H1 (cell line): ENCODE data around the gene ACBD4. TPM values are rescaled to one million over a fixed set of nuclear protein-coding genes. Genes with fewer than 3 reads are reported as not detected.

ENCODE experiments used
- CTCF ChIA-PET: fragments of 300-600 bp; sonication (Branson Sonifier 250); formaldehyde crosslinking; loops from one replicate; lab custom pipeline; 2021; ENCODE audit not compliant: partially characterized antibody; lab: Charles Lee
- POLR2A ChIA-PET: fragments of 300-600 bp; sonication (Branson Sonifier 250); formaldehyde crosslinking; loops from one replicate; lab custom pipeline; 2021; ENCODE audit warnings: inconsistent platforms; ENCODE audit not compliant: partially characterized antibody; lab: Charles Lee
- DNase-seq, 2 experiments: peaks; one replicate each; pipeline versions ENCODE4 v3.0.0 to v3.0.0-alpha.2; 2010 to 2022; ENCODE audit warnings: low spot score in 2 of 2, low read depth in 1 of 2, mixed read lengths in 1 of 2
- FAIRE-seq: peaks from 2 replicates; lab custom pipeline; 2011; peaks lifted over from hg19 to GRCh38; lab: Jason Lieb, UNC
- H2AFZ ChIP-seq: 2 replicates; pipeline ENCODE4 v1.8.1; 2012; ENCODE audit warnings: low read length, inconsistent platforms
- H2AK5ac ChIP-seq: 2 replicates; pipeline ENCODE4 v1.6.1; 2013; ENCODE audit warnings: low read depth, low read length
- H2BK120ac ChIP-seq: replicated peaks from 2 replicates; pipeline ENCODE3; 2013; ENCODE audit warnings: low read depth, low read length, inconsistent platforms
- H2BK12ac ChIP-seq: 2 replicates; pipeline ENCODE4 v1.6.1; 2013; ENCODE audit warnings: low read depth, low read length
- H2BK15ac ChIP-seq: 2 replicates; pipeline ENCODE4 v1.6.1; 2013; ENCODE audit warnings: low read length
- H2BK20ac ChIP-seq: 2 replicates; pipeline ENCODE4 v1.6.1; 2013; ENCODE audit warnings: low read length
- H2BK5ac ChIP-seq: 2 replicates; pipeline ENCODE4 v1.6.1; 2013; ENCODE audit warnings: low read depth, low read length
- H3K14ac ChIP-seq: 2 replicates; pipeline ENCODE4 v1.6.1; 2013; ENCODE audit warnings: inconsistent platforms; ENCODE audit not compliant: insufficient read length
- H3K18ac ChIP-seq: 2 replicates; pipeline ENCODE4 v1.6.1; 2013; ENCODE audit warnings: low read length; ENCODE audit errors: extremely low read depth
- H3K23ac ChIP-seq: 2 replicates; pipeline ENCODE4 v1.6.1; 2013; ENCODE audit warnings: inconsistent platforms; ENCODE audit not compliant: insufficient read length
- H3K23me2 ChIP-seq: 2 replicates; pipeline ENCODE4 v1.6.1; 2013; ENCODE audit warnings: low read depth, low read length
- H3K27ac ChIP-seq: 2 replicates; pipeline ENCODE4 v1.6.1; 2011; ENCODE audit warnings: low read depth, low read length, inconsistent platforms
- H3K27me3 ChIP-seq, 4 experiments: replicated peaks in 1 of 4; 1 replicate in 1 of 4; 2 replicates in 3 of 4; pipeline versions ENCODE4 v1.6.1 to v1.8.1; 2011 to 2013; ENCODE audit warnings: low read length in 3 of 4, mild to moderate bottlenecking in 3 of 4, inconsistent platforms in 2 of 4, mixed read lengths in 2 of 4, moderate library complexity in 1 of 4; ENCODE audit not compliant: control insufficient read depth in 3 of 4, insufficient read depth in 3 of 4; ENCODE audit errors: extremely low read depth in 1 of 4
- H3K36me3 ChIP-seq, 4 experiments: 2 replicates each; pipeline versions ENCODE4 v1.6.1 to v1.8.1; 2011 to 2013; ENCODE audit warnings: mild to moderate bottlenecking in 4 of 4, low read length in 3 of 4, moderate library complexity in 2 of 4, control low read depth in 1 of 4, inconsistent platforms in 1 of 4; ENCODE audit not compliant: insufficient read depth in 4 of 4, control insufficient read depth in 2 of 4
- H3K4ac ChIP-seq: replicated peaks from 2 replicates; pipeline ENCODE3; 2013; ENCODE audit warnings: low read length, low read depth, mixed read lengths, inconsistent platforms; ENCODE audit not compliant: insufficient read length
- H3K4me1 ChIP-seq, 4 experiments: replicated peaks in 1 of 4; 1 replicate in 1 of 4; 2 replicates in 3 of 4; pipeline versions ENCODE4 v1.6.1 to v1.8.1; 2011 to 2013; ENCODE audit warnings: low read length in 3 of 4, inconsistent platforms in 2 of 4, mixed read lengths in 1 of 4; ENCODE audit not compliant: insufficient read depth in 4 of 4, control insufficient read depth in 3 of 4
- H3K4me2 ChIP-seq, 2 experiments: 2 replicates each; pipeline versions ENCODE4 v1.6.1 to v1.8.1; 2011 to 2013; ENCODE audit warnings: low read depth in 2 of 2, low read length in 2 of 2, control low read depth in 1 of 2, inconsistent platforms in 1 of 2, mild to moderate bottlenecking in 1 of 2; ENCODE audit not compliant: insufficient read depth in 1 of 2
- H3K4me3 ChIP-seq, 4 experiments: fragments of 200-600, 300-600 bp in 1 of 4; sonication (generic), shearing (Covaris generic), sonication (Bioruptor Twin) in 1 of 4; 2 replicates each; pipeline versions ENCODE4 v1.5.1 to v1.8.1; 2011 to 2016; ENCODE audit warnings: low read length in 4 of 4, low read depth in 3 of 4, control low read depth in 2 of 4, inconsistent platforms in 2 of 4, mild to moderate bottlenecking in 2 of 4, mixed read lengths in 1 of 4, moderate library complexity in 1 of 4; ENCODE audit not compliant: insufficient read depth in 2 of 4; ENCODE audit errors: extremely low read depth in 1 of 4
- H3K56ac ChIP-seq: replicated peaks from 2 replicates; pipeline ENCODE3; 2013; ENCODE audit warnings: low read depth, mild to moderate bottlenecking, mixed read lengths, low read length, inconsistent platforms; ENCODE audit not compliant: insufficient read length
- H3K79me1 ChIP-seq: 2 replicates; pipeline ENCODE4 v1.6.1; 2013; ENCODE audit warnings: low read depth, low read length, control low read depth
- H3K79me2 ChIP-seq, 2 experiments: 2 replicates each; pipeline versions ENCODE4 v1.6.1 to v1.8.1; 2012 to 2013; ENCODE audit warnings: low read length in 2 of 2, mild to moderate bottlenecking in 2 of 2, inconsistent platforms in 1 of 2; ENCODE audit not compliant: insufficient read depth in 2 of 2, control insufficient read depth in 1 of 2
- H3K9ac ChIP-seq, 4 experiments: replicated peaks in 1 of 4; 1 replicate in 1 of 4; 2 replicates in 3 of 4; pipeline versions ENCODE4 v1.6.1 to v1.8.1; 2011 to 2013; ENCODE audit warnings: low read depth in 3 of 4, low read length in 3 of 4, control low read depth in 2 of 4, mild to moderate bottlenecking in 2 of 4, moderate library complexity in 2 of 4, inconsistent platforms in 1 of 4; ENCODE audit errors: extremely low read depth in 1 of 4
- H3K9me3 ChIP-seq, 2 experiments: 2 replicates each; pipeline versions ENCODE4 v1.6.1 to v1.8.1; 2012 to 2013; ENCODE audit warnings: mild to moderate bottlenecking in 2 of 2, moderate library complexity in 2 of 2, control low read depth in 1 of 2, inconsistent platforms in 1 of 2, low read depth in 1 of 2, low read length in 1 of 2, mixed read lengths in 1 of 2; ENCODE audit not compliant: insufficient read depth in 2 of 2
- H4K20me1 ChIP-seq, 2 experiments: replicated peaks in 1 of 2; 2 replicates each; pipeline versions ENCODE3 to v1.8.1; 2011 to 2013; ENCODE audit warnings: inconsistent platforms in 2 of 2, low read length in 2 of 2, mild to moderate bottlenecking in 1 of 2; ENCODE audit not compliant: insufficient read depth in 2 of 2, control insufficient read depth in 1 of 2
- H4K5ac ChIP-seq: 2 replicates; pipeline ENCODE4 v1.6.1; 2013; ENCODE audit warnings: low read length, low read depth, mixed read lengths, inconsistent platforms; ENCODE audit not compliant: insufficient read length
- H4K8ac ChIP-seq: 2 replicates; pipeline ENCODE4 v1.8.0; 2013; ENCODE audit warnings: mild to moderate bottlenecking, moderate library complexity, low read length, inconsistent platforms; ENCODE audit not compliant: insufficient read depth; ENCODE audit errors: extremely low read depth
- H4K91ac ChIP-seq: replicated peaks from 2 replicates; pipeline ENCODE3; 2013; ENCODE audit warnings: low read length, mixed read lengths, inconsistent platforms; ENCODE audit not compliant: insufficient read length
- JUND ChIP-seq: IDR thresholded peaks from 2 replicates; pipeline ENCODE4 v1.6.1; 2011; ENCODE audit warnings: mild to moderate bottlenecking, improper control_type of control experiment, low read length
- MAX ChIP-seq: IDR thresholded peaks from 2 replicates; pipeline ENCODE4 v1.6.1; 2012; ENCODE audit warnings: inconsistent platforms
- WGBS, 2 experiments: shearing (Covaris generic) in 1 of 2; methylation state at CpG; one replicate each; pipeline versions ENCODE4 v1.1.6 to v1.1.7; 2013 to 2015; ENCODE audit warnings: low lambda C conversion rate in 2 of 2, mixed read lengths in 2 of 2, inconsistent platforms in 1 of 2, low coverage in 1 of 2, missing lambda C conversion rate in 1 of 2; ENCODE audit not compliant: insufficient replicate concordance in 2 of 2, insufficient coverage in 1 of 2, insufficient read length in 1 of 2; ENCODE audit errors: extremely low coverage in 1 of 2, missing lambda C conversion rate in 1 of 2; 5-methylcytosine and 5-hydroxymethylcytosine counted together
- polyA plus RNA-seq, 7 experiments: library from polyadenylated mRNA; depleted of rRNA in 3 of 7; stranded (reverse) in 5 of 7; unstranded in 2 of 7; fragments of >200 nt in 5 of 7; fragments of 200-250 nt in 2 of 7; gene quantifications; 1 replicate in 5 of 7; 2 replicates in 1 of 7; 4 replicates in 1 of 7; pipeline versions ENCODE4 v1.2.1 to v1.2.3, GENCODE V29; 2011 to 2013; ENCODE audit warnings: missing spikeins in 2 of 7, mixed read lengths in 2 of 7
- total RNA-seq: library from RNA; stranded (reverse); fragmentation: NEBNext Ultra II Directional; extraction: Animal tissue kit (Norgen Biotek cat#: 25700); gene quantifications from 2 replicates; pipeline ENCODE4 v1.2.1, GENCODE V29; 2021

Gene ACBD4
- total and polyA plus RNA-seq, 2 of the 8 experiments (the other 6 are each of a cell fraction or from before 2014, with no cell fraction given) = 7.3 to 10.7 TPM

- Histone ChIP-seq H3K27me3 (no peaks in the 10 kb centered on the region), H3K9ac (no peak overlapping the region), H3K4me2 (no peak overlapping the region; a peak in 1 of 4 replicates), H3K23ac (no peak overlapping the region), H4K5ac (no peak overlapping the region), H4K8ac (peak overlapping the region; percentile 37; the same call in 1 of the 2 replicates), H3K4ac (no peak overlapping the region), H2AK5ac (peak overlapping the region; percentile 65), H3K36me3 (peaks cover 0 to 4% (median 2%) of the 10 kb centered on the region in 4 experiments; a peak in 1 of 8 replicates), H3K4me1 (peaks cover 5 to 29% (median 26%) of the 10 kb centered on the region in 4 experiments), H3K79me2 (no peaks in the 10 kb centered on the region), H3K56ac (no peak overlapping the region), H3K79me1 (no peaks in the 10 kb centered on the region), H4K91ac (peak overlapping the region; percentile 72), H2BK5ac (peak overlapping the region; percentile 98), H3K27ac (peak overlapping the region; percentile 64), H2BK12ac (peak overlapping the region; percentile 97), H4K20me1 (no peaks in the 10 kb centered on the region), H3K14ac (no peak overlapping the region), H3K18ac (no peak overlapping the region; the same call in 1 of the 2 replicates), H2BK15ac (peak overlapping the region; percentile 90), H2AFZ (no peak overlapping the region), H3K23me2 (no peaks in the 10 kb centered on the region; the same call in 1 of the 2 replicates), H3K4me3 (no peak overlapping the region), H2BK20ac (peak overlapping the region; percentile 88), H3K9me3 (no peaks in the 10 kb centered on the region), H2BK120ac (no peak overlapping the region)
- no peak for TF ChIP-seq JUND
- peak; percentile 25; the same call in 1 of the 2 replicates for TF ChIP-seq MAX
- no peak for DNase-seq
- ChIA-PET POLR2A (interaction anchor here (1.2 to 26.8 kb wide), 9 partner anchors 8 to 78 kb away, joined by 3 to 1076 read pairs (median 7); partner anchors contain the start of genes HEXIM1 and HEXIM2), CTCF (interaction anchor here (0.6 to 10.0 kb wide), 11 partner anchors 8 to 231 kb away, joined by 3 to 103 read pairs (median 5); partner anchors contain the start of genes ACBD4 and HEXIM1)
- 86% methylated on average over 12 of the region's 12 CpGs; no CpG with 5 or more reads in 1 of the 2 experiments for WGBS, 2 experiments
- no peak for FAIRE-seq
Observed at GRCh38 chr17:45170280-45170930, 34.9 kb downstream of the ACBD4 start.
